Fibroblast of lung (primary cell): ENCODE measurements around the gene RCN1. TPM values are rescaled to one million over a fixed set of nuclear protein-coding genes. Genes with fewer than 3 reads are reported as not detected.

Experiments
- DNase-seq, 2 donors: peaks; one replicate each; pipeline versions ENCODE4 v3.0.0 to v3.0.0-alpha.2; 2010; ENCODE audit warnings: low read depth in 2 of 2
- H2AFZ ChIP-seq: 2 replicates; pipeline ENCODE4 v1.5.1; 2012; ENCODE audit warnings: low read length, control low read depth, inconsistent platforms
- H3K27ac ChIP-seq: 2 replicates; pipeline ENCODE4 v1.5.1; 2011; ENCODE audit warnings: low read length, control low read depth; ENCODE audit not compliant: insufficient read depth
- H3K27me3 ChIP-seq: 2 replicates; pipeline ENCODE4 v1.5.1; 2011; ENCODE audit warnings: mild to moderate bottlenecking, low read length; ENCODE audit not compliant: control insufficient read depth, insufficient read depth
- H3K36me3 ChIP-seq: 2 replicates; pipeline ENCODE4 v1.5.1; 2011; ENCODE audit warnings: low read length; ENCODE audit not compliant: control insufficient read depth, insufficient read depth
- H3K4me1 ChIP-seq: 2 replicates; pipeline ENCODE4 v1.5.1; 2011; ENCODE audit warnings: low read length; ENCODE audit not compliant: control insufficient read depth, insufficient read depth; ENCODE audit errors: extremely low read depth
- H3K4me2 ChIP-seq: 2 replicates; pipeline ENCODE4 v1.5.1; 2011; ENCODE audit warnings: low read length, control low read depth; ENCODE audit not compliant: insufficient read depth; ENCODE audit errors: extremely low read depth
- H3K4me3 ChIP-seq, 4 experiments: fragments of 200-600 bp in 1 of 4; sonication (generic) in 1 of 4; replicated peaks in 1 of 4; 2 replicates each; pipeline ENCODE4 v1.5.1; 2011 to 2016; ENCODE audit warnings: low read length in 4 of 4, low read depth in 3 of 4, mild to moderate bottlenecking in 3 of 4, control low read depth in 2 of 4, inconsistent platforms in 1 of 4, mixed read lengths in 1 of 4; ENCODE audit not compliant: insufficient read depth in 1 of 4; ENCODE audit errors: control extremely low read depth in 1 of 4
- H3K79me2 ChIP-seq: 2 replicates; pipeline ENCODE4 v1.5.1; 2012; ENCODE audit warnings: mild to moderate bottlenecking, low read length, inconsistent platforms; ENCODE audit not compliant: control insufficient read depth, insufficient read depth
- H3K9ac ChIP-seq: 2 replicates; pipeline ENCODE4 v1.5.1; 2011; ENCODE audit warnings: mild to moderate bottlenecking, low read length, control low read depth; ENCODE audit not compliant: insufficient read depth
- H3K9me3 ChIP-seq: 2 replicates; pipeline ENCODE4 v1.5.1; 2012; ENCODE audit warnings: low read depth, low read length; ENCODE audit not compliant: control insufficient read depth, insufficient read depth
- H4K20me1 ChIP-seq: 2 replicates; pipeline ENCODE4 v1.5.1; 2011; ENCODE audit warnings: low read length; ENCODE audit not compliant: control insufficient read depth, insufficient read depth; ENCODE audit errors: extremely low read depth
- EZH2 ChIP-seq: IDR thresholded peaks from 2 replicates; pipeline ENCODE4 v1.5.1; 2012; ENCODE audit warnings: low read length, control low read depth, mild to moderate bottlenecking; ENCODE audit errors: missing control alignments
- polyA plus RNA-seq, 2 donors: library from polyadenylated mRNA; depleted of rRNA in 1 of 2; stranded (reverse) in 1 of 2; unstranded in 1 of 2; fragments of >200 nt; gene quantifications; 2 replicates each; pipeline ENCODE4 v1.2.1, GENCODE V29; 2011 to 2012; ENCODE audit warnings: missing spikeins in 1 of 2
- total RNA-seq: library from RNA; depleted of rRNA; stranded (reverse); fragments of >200 nt; gene quantifications from 2 replicates; pipeline ENCODE4 v1.2.1, GENCODE V29; 2014
- TF ChIP-seq, protein P1 (sequence below), 2 donors: IDR thresholded peaks in 1 of 2; conservative IDR thresholded peaks in 1 of 2; 1 replicate in 1 of 2; 2 replicates in 1 of 2; pipeline ENCODE4 v1.5.1; 2011 to 2012; ENCODE audit warnings: low read length in 2 of 2, control low read depth in 1 of 2, inconsistent platforms in 1 of 2, low read depth in 1 of 2, mild to moderate bottlenecking in 1 of 2

Gene RCN1
- total and polyA plus RNA-seq, 2 donors (not counting 1 experiment from before 2014, with no cell fraction given): 371 to 436 TPM

DNA sequence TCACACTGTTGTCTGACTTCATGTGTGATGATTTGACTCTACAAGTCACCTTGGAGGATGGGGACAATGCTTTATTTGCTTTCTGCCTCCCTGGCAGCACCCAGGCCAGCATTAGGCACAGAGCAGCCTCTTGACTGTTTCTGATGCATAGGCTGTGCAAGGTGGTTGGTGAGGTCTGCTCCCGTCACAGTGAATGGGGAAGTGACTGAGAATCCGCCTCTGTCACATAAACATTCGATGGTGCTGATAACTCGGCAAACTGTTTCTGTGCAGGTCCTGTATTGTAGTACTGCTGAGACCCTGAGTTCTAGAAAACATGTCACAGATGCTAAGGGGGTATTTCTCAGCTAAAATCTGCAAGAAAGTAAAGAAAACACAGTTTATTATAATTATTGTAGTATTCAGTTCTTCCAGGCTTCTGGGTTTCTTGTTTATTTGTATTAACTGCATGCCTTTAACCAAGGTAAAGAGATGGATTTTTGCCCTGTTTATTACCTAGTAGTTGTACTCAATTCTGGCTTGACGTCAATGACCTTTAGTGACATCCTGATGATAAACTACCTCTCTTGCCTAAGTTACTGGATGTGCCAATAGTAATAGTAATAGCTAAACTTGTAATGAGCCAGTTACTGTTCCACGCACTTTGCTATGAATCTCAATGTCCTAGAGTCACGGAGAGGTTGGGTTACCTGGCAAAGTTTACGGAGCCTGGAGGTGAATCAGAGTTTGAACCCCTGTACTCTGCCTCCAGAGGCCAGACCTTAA is 24.8 kb upstream of the RCN1 start:
- TF ChIP-seq EZH2: no peak
- TF ChIP-seq, protein P1, sequence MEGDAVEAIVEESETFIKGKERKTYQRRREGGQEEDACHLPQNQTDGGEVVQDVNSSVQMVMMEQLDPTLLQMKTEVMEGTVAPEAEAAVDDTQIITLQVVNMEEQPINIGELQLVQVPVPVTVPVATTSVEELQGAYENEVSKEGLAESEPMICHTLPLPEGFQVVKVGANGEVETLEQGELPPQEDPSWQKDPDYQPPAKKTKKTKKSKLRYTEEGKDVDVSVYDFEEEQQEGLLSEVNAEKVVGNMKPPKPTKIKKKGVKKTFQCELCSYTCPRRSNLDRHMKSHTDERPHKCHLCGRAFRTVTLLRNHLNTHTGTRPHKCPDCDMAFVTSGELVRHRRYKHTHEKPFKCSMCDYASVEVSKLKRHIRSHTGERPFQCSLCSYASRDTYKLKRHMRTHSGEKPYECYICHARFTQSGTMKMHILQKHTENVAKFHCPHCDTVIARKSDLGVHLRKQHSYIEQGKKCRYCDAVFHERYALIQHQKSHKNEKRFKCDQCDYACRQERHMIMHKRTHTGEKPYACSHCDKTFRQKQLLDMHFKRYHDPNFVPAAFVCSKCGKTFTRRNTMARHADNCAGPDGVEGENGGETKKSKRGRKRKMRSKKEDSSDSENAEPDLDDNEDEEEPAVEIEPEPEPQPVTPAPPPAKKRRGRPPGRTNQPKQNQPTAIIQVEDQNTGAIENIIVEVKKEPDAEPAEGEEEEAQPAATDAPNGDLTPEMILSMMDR (conservative IDR thresholded peaks at IDR 0.05 in 1 of 2, IDR thresholded peaks at IDR 0.05 in 1 of 2; ENCODE audit: low read depth in 1 of 2, low read length in 2 of 2): no peak
- Histone ChIP-seq H3K79me2 (no peaks in the 10 kb centered on the region), H3K27me3 (peaks cover 42% of the 10 kb centered on the region), H3K4me1 (no peaks in the 10 kb centered on the region), H3K27ac (no peak overlapping the region), H3K9ac (no peak overlapping the region), H3K4me2 (no peak overlapping the region), H3K4me3 (no peak overlapping the region), H3K36me3 (no peaks in the 10 kb centered on the region), H3K9me3 (no peaks in the 10 kb centered on the region), H4K20me1 (no peaks in the 10 kb centered on the region), H2AFZ (no peak overlapping the region)
- DNase-seq: no peak

DNA sequence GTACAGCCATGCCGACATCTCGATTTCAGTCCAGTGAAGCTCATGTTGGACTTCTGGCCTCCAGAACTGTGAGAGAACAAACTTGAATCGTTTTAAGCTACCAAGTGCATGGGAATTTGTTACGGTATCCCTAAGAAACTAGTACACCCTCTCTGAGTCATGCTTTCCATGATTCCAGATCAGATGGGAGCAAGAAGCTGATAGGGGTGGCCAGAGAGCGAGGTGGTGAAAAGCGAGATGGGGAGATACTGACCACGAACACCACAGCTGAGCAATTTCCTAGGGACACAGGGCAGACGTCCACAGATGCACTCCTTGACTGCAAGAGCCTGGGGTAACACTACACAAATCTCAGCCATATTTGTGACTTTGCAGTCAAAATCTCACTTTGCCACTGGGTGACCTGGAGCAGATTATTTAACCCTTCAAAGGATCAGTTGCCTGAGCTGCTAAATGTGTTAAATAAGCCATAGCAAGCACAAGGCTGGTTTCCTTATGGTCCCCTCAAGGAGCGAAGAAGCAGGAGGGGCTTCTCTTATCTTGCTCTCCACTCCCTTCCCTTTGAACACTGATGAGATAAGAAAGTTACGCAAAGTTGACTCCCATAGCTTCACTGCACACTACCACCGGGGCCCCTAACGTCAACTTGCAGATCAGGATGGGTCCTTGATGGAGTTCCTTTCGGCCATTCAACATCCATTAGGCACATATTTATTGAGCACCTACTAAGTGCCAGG is 22.6 kb upstream of the RCN1 start:
- Histone ChIP-seq H2AFZ (no peak overlapping the region), H4K20me1 (no peaks in the 10 kb centered on the region), H3K9ac (no peak overlapping the region), H3K4me2 (no peak overlapping the region), H3K27me3 (peaks cover 42% of the 10 kb centered on the region), H3K27ac (no peak overlapping the region), H3K79me2 (no peaks in the 10 kb centered on the region), H3K4me1 (no peaks in the 10 kb centered on the region), H3K36me3 (no peaks in the 10 kb centered on the region), H3K9me3 (no peaks in the 10 kb centered on the region), H3K4me3 (no peak overlapping the region)
- no peak for TF ChIP-seq EZH2
- DNase-seq: peak in 1 of 2 donors; percentile 73

DNA sequence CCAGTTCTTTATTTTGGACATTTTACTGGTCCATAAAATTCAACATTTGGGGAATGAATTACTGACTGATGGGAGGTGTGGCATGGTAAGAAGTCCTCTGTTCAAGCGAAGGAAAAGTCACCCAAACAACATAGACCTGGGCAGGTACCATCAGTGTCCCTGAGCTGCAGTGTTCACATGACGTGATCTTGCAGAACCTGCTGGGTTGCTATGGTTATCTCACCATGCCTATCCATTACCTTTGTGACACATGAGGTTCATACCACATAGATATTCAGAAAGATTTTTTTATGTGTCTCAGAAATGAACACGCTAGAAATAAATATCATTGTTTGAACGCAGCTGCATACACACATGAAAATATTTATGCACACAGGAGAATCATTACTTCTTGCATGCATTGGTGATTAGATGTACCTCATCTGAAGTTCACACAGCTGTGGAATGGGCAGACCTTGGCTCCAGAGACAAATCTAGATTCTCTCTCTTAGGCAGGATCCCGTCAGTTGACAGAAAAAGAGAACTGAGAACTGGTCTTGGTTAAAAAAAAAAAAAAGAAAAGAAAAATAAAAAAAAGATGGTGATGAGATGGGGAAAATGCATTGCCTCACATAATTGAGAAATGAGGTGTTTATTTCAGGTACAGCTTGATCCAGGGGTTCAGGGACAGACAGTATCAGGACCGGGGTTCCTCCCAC is 21.4 kb upstream of the RCN1 start:
- Histone ChIP-seq H3K9ac (no peak overlapping the region), H3K27me3 (peaks cover 38% of the 10 kb centered on the region), H3K27ac (no peak overlapping the region), H3K4me2 (no peak overlapping the region), H2AFZ (no peak overlapping the region), H4K20me1 (no peaks in the 10 kb centered on the region), H3K9me3 (no peaks in the 10 kb centered on the region), H3K79me2 (no peaks in the 10 kb centered on the region), H3K36me3 (no peaks in the 10 kb centered on the region), H3K4me1 (no peaks in the 10 kb centered on the region), H3K4me3 (no peak overlapping the region)
- no peak for TF ChIP-seq EZH2
- TF ChIP-seq, protein P1 (conservative IDR thresholded peaks at IDR 0.05 in 1 of 2, IDR thresholded peaks at IDR 0.05 in 1 of 2; ENCODE audit: low read depth in 1 of 2, low read length in 2 of 2): no peak
- no peak for DNase-seq
